Measurements from ENCODE around the gene ELN.
A peak's percentile ranks its signal among the peaks of the same experiment; 100 is the strongest.

Gene ELN

GRCh38 chr7:74066626-74067025 is 38.7 kb downstream of the ELN start:
- no peak for DNase-seq

- DNase-seq = no peak
Measured at GRCh38 chr7:74068378-74069085, 40.6 kb downstream of the ELN start.

- DNase-seq = no peak
Measured at GRCh38 chr7:74069086-74069541, 41.1 kb downstream of the ELN start.

DNA sequence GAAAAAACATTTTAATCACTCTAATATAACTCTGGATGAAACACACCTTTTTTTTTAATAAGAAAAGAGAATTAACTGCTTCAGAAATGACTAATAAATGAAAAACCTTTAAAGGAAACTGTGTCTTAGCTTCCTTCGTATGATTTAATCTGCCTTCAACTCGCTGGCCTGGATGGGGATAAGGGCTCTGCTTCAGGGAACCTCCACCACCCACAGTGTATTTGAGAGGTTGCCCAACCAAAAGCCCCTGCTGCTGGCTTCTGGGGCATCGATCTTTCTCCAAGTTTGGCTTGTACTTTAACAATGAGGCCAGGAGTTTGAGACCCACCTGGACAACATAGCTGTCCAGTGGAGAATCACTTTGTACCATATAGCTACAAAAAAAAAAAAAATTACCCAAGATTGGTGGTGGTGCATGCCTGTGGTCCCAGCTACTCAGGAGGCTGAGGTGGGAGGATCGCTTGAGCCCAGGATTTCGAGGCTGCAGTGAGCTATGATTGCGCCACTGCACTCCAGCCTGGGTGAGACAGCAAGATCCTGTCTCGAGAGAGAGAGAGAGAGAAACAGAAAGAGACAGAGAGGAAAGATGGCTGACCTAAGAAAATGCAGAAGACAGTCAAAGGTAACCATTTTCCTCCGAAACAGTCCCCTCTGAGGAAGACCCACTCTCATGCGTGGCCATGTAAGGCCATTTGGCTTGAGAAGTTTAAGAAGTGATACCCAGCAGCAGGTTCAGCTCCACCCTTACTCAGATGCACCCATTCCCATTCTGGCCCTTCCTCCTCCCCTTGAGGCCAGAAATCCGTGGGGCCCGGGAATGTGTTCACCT is 42.0 kb downstream of the ELN start:
- DNase-seq = no peak

DNA sequence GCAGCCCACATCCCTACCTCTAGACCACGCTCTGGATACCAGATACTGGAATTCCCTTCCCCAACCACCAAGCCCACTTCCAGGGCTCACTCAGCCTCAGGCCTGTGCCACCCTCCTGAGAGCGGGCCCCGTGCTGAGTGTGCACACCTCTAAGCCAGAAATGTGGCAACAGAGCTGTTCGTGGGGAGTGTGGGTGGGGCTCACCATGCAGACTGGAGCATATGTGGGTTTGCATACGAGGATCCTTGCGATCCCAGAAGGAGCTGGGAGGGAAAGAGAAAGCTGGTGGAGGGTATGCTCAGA is 42.6 kb downstream of the ELN start:
- DNase-seq = no peak

DNA sequence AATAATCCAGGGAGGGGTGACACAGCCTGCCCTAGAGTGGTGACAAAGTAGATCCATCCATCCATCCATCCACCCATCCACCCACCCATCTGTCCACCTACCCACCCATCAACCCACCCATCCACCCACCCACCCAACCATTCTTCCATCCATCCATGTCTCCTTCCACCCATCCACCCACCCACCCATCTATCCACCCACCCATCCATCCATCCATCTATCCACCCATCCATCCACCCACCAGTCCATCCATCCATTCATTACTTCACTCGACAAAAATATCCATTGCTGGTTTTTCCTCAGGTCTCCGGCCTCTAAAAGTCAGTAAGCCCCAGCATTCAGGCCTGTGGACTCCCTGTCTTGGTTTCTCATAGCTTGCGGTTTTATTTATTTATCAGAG is 43.1 kb downstream of the ELN start:
- no peak for DNase-seq

DNA sequence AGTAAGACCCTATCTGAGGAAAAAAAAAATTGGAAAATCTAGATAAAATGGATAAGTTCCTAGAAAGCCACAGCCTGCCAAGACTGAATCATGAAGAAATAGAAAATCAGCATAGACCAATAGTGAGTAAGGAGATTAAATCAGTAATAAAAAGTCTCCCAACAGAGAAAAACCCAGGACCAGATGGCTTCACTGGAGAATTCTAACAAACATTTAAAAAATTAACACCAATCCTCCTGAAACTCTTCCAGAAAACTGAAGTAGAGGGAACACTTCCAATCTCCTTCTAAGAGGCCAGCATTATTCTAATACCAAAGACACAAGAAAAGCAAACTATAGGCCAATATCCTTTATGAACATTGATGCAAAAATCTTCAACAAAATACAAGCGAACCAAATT is 46.8 kb downstream of the ELN start:
- DNase-seq = no peak

DNA sequence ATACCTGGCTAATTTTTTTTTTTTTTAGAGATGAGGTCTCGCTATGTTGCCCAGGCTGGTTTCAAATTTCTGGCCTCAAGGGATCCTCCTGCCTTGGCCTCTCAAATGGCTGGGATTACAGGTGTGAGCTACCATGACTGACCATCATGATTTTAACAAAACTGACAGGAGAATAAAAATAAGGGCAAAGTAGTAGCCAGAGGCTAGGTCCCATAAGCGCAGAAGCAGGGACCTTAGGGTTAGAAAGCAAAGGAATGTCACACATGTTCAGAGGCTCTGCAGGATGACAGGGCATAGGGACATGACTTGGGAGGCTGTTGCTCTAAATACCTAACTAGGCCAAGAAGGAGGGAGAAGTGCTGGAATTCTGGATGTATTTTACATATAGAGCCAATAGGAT is 50.5 kb downstream of the ELN start:
- no peak for DNase-seq

GRCh38 chr7:74082770-74083116 is 54.8 kb downstream of the ELN start:
- no peak for DNase-seq

- DNase-seq = peak; percentile 77
Measured at GRCh38 chr7:74083117-74083876, 55.3 kb downstream of the ELN start, which contains the start of gene LIMK1. TSS of gene LIMK1 (plus strand) at chr7:74083804. CDS start at chr7:74083991, 187 bp downstream.

GRCh38 chr7:74083928-74084721 is 56.2 kb downstream of the ELN start:
- DNase-seq = peak; percentile 22

GRCh38 chr7:74084722-74085578 is 57.0 kb downstream of the ELN start:
- DNase-seq = no peak

- no peak for DNase-seq
Measured at GRCh38 chr7:74087791-74088453, 59.9 kb downstream of the ELN start.

GRCh38 chr7:74092321-74092963 is 64.5 kb downstream of the ELN start:
- no peak for DNase-seq

- DNase-seq = no peak
Measured at GRCh38 chr7:74092964-74093471, 65.0 kb downstream of the ELN start.

GRCh38 chr7:74093671-74094223 is 65.8 kb downstream of the ELN start:
- DNase-seq = no peak

- peak; percentile 81 for DNase-seq
Measured at GRCh38 chr7:74094224-74095101, 66.5 kb downstream of the ELN start.

DNA sequence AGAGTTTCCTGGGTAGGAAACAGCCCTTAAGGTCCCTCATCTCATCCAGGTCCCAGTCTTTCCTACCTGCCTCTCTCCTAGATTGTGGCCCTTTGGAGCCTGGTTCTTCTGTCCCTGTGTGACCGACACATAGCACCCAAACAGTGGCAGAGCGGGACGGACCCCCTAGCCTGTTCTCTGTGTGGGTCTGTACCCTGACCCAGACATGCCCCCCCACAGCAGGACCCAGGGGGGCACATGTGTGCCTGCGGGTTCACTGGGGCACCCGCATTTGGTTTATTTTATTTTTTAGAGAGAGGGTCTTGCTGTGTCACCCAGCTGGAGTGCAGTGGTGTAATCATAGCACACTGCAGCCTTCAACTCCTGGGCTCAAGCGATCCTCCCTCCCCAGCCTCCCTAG is 67.2 kb downstream of the ELN start:
- DNase-seq = no peak

GRCh38 chr7:74097937-74098614 is 70.1 kb downstream of the ELN start:
- DNase-seq = no peak

Measured in stimulated activated CD4-positive, alpha-beta T cell treated with anti-CD3 and anti-CD28 coated beads, Interleukin-1b, Interleukin-23, amount 100 ng/mL, for 48 hours (primary cell).